ENCODE measurements around the gene AGAP1. TPM values are rescaled to one million over a fixed set of nuclear protein-coding genes. Genes with fewer than 3 reads are reported as not detected.

Gene AGAP1
- total RNA-seq, 1 experiment from 2014 or later = 25.8 TPM

DNA sequence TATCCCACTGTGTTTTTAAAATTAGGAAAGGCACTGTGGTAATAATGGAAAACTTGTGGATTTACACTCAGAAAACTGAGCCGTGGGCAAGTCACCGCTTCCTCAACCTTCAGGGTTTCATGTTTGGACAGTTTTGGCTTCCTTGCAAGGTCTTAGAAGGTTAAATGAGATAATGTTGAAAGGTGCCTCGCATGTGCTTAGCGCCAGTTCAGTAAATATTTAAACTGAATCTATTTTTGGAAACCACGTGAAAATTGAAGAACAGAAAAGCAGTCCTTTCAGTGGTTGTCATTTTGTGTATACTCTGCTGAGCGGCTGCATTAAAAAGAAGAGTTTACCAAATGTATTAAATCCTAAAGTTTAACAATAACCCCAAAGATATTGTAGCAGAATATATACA is 15.2 kb upstream of the AGAP1 start:
- Histone ChIP-seq H3K4me2 (ENCODE audit: insufficient read depth, insufficient read length, low read length) (no peak overlapping the region), H3K18ac (ENCODE audit: insufficient read length, low read depth, low read length) (no peak overlapping the region), H3K79me2 (ENCODE audit: insufficient read depth, low read length) (no peaks in the 10 kb centered on the region), H3K9me3 (ENCODE audit: control insufficient read depth, low read depth, low read length) (no peaks in the 10 kb centered on the region), H3K56ac (ENCODE audit: insufficient read length, low read depth, low read length) (no peak overlapping the region), H3K79me1 (ENCODE audit: insufficient read depth, low read depth, low read length, poor library complexity, severe bottlenecking) (no peaks in the 10 kb centered on the region), H2BK12ac (ENCODE audit: insufficient read length, low read depth, low read length) (no peak overlapping the region), H3K4me1 (ENCODE audit: insufficient read depth, low read length) (no peaks in the 10 kb centered on the region), H3T11ph (ENCODE audit: low read length) (no peak overlapping the region), H2BK5ac (ENCODE audit: insufficient read length, low read length) (no peak overlapping the region), H3K4ac (ENCODE audit: low read depth, low read length) (no peak overlapping the region), H3K23ac (ENCODE audit: insufficient read length, low read depth, low read length) (no peak overlapping the region), H3K9ac (ENCODE audit: extremely low read depth, insufficient read length, low read length) (no peak overlapping the region), H3K14ac (ENCODE audit: insufficient read depth, low read length) (no peak overlapping the region), H4K20me1 (ENCODE audit: control insufficient read depth, insufficient read depth, insufficient read length) (no peaks in the 10 kb centered on the region), H2BK20ac (ENCODE audit: low read depth, low read length, poor library complexity, severe bottlenecking) (no peak overlapping the region), H3K27me3 (ENCODE audit: insufficient read depth, low read length) (no peaks in the 10 kb centered on the region), H3K23me2 (ENCODE audit: insufficient read length, low read depth, low read length, poor library complexity, severe bottlenecking) (no peaks in the 10 kb centered on the region), H3K27ac (ENCODE audit: insufficient read length, low read depth, low read length) (no peak overlapping the region), H2BK15ac (ENCODE audit: low read depth, low read length) (no peak overlapping the region), H4K5ac (ENCODE audit: insufficient read length, low read depth, low read length) (no peak overlapping the region), H4K8ac (replicated peaks; ENCODE audit: insufficient read length, low read depth, low read length) (no peak overlapping the region), H2AK5ac (ENCODE audit: insufficient read length, low read length) (no peak overlapping the region), H4K91ac (ENCODE audit: insufficient read length, low read depth, low read length) (no peak overlapping the region), H2BK120ac (ENCODE audit: low read depth, low read length, poor library complexity, severe bottlenecking) (no peak overlapping the region), H2AFZ (ENCODE audit: low read length) (no peak overlapping the region)
- Mint-ChIP-seq H3K36me3 (ENCODE audit: insufficient read depth in 1 of 3, low read depth in 3 of 3) (no peaks in the 10 kb centered on the region), H3K4me1 (no peaks in the 10 kb centered on the region), H3K27ac (no peak overlapping the region), H3K4me3 (no peak overlapping the region), H3K9me3 (peaks cover 5 to 12% of the 10 kb centered on the region in 2 experiments; a peak in 4 of 5 replicates), H3K27me3 (ENCODE audit: low read depth) (peaks cover 2% of the 10 kb centered on the region)
- no peak for DNase-seq
- TF ChIP-seq, protein P1, sequence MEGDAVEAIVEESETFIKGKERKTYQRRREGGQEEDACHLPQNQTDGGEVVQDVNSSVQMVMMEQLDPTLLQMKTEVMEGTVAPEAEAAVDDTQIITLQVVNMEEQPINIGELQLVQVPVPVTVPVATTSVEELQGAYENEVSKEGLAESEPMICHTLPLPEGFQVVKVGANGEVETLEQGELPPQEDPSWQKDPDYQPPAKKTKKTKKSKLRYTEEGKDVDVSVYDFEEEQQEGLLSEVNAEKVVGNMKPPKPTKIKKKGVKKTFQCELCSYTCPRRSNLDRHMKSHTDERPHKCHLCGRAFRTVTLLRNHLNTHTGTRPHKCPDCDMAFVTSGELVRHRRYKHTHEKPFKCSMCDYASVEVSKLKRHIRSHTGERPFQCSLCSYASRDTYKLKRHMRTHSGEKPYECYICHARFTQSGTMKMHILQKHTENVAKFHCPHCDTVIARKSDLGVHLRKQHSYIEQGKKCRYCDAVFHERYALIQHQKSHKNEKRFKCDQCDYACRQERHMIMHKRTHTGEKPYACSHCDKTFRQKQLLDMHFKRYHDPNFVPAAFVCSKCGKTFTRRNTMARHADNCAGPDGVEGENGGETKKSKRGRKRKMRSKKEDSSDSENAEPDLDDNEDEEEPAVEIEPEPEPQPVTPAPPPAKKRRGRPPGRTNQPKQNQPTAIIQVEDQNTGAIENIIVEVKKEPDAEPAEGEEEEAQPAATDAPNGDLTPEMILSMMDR (conservative IDR thresholded peaks at IDR 0.05) = no peak
- WGBS (ENCODE audit: extremely low coverage, insufficient read length, low lambda C conversion rate) = no CpG with 5 or more reads among the region's 6 CpGs

Data from H9 (cell line).